Activated naive CD4-positive, alpha-beta T cell treated with anti-CD3 and anti-CD28 coated beads, Interleukin-2, amount 50 U/mL, for 72 hours (primary cell): ENCODE data around the gene NIPBL. TPM values are rescaled to one million over a fixed set of nuclear protein-coding genes. Genes with fewer than 3 reads are reported as not detected.

Experiments
- ATAC-seq, 2 donors: fragments of 150-1000 bp; cut with Tn5 transposase; 2 replicates each; pipeline ENCODE4 v1.10.0; 2021; ENCODE audit warnings: mild to moderate bottlenecking in 2 of 2, moderate library complexity in 2 of 2
- DNase-seq, 2 donors: peaks; one replicate each; pipeline ENCODE4 v3.0.0; 2021 to 2022; ENCODE audit warnings: low spot score in 2 of 2
- H3K27ac Mint-ChIP-seq, 2 donors: one replicate each; pipeline ENCODE4 v1.8.0; 2022; ENCODE audit warnings: mild to moderate bottlenecking in 2 of 2, mixed read lengths in 2 of 2
- H3K36me3 Mint-ChIP-seq, 2 donors: one replicate each; pipeline ENCODE4 v1.8.0; 2022; ENCODE audit warnings: mixed read lengths in 2 of 2
- H3K9me3 Mint-ChIP-seq, 2 donors: one replicate each; pipeline ENCODE4 v1.8.0; 2022; ENCODE audit warnings: mixed read lengths in 2 of 2
- total RNA-seq, 2 donors: library from RNA; stranded (reverse); gene quantifications; one replicate each; pipeline ENCODE4 v1.2.3, GENCODE V29; 2022

Gene NIPBL
- total RNA-seq, 2 donors from 2014 or later, result 46.5 to 65.8 TPM

- DNase-seq (peak; percentile 68 to 71), ATAC-seq (peak; percentile 61 to 63)
- H3K9me3 Mint-ChIP-seq, result no peaks in the 10 kb centered on the region
- peaks cover 26 to 29% of the 10 kb centered on the region in 2 donors for H3K36me3 Mint-ChIP-seq
- peak overlapping the region; percentile 99 for H3K27ac Mint-ChIP-seq
These were observed 725 bp upstream of the NIPBL start for GRCh38 chr5:36875790-36876298.

DNA sequence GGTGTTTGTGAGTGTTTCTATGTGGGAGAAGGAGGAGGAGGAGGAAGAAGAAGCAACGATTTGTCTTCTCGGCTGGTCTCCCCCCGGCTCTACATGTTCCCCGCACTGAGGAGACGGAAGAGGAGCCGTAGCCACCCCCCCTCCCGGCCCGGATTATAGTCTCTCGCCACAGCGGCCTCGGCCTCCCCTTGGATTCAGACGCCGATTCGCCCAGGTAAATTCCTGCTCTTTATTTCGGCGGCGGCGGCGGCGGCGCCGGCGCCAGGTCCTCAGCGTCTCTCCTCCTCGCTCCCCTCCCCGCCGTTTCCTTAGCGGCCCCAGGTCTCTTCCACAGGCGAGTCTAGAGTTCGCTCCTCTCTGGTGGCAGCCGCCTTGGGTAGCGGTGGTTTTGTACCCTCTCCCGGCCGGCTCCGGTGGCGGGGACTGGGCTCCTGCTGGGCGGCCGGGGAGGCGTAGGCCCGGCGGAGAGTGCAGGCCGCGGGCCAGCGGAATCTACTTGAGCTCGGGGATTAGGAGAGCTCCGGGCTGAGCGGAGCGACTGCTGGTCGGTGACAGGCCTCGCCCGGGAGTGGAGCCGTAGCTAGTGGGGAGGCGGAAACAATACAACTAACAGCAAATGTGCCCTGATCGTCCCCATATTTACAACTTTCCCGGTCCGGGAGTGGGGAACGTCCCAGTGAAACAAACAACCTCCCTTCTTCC lies 547 bp downstream of the NIPBL start:
- no peaks in the 10 kb centered on the region for H3K9me3 Mint-ChIP-seq
- peak; percentile 30 to 32 for ATAC-seq
- H3K36me3 Mint-ChIP-seq, result peaks cover 26 to 29% of the 10 kb centered on the region in 2 donors
- peak; percentile 59 to 72 for DNase-seq
- peak overlapping the region; percentile 89 to 99 for H3K27ac Mint-ChIP-seq

DNA sequence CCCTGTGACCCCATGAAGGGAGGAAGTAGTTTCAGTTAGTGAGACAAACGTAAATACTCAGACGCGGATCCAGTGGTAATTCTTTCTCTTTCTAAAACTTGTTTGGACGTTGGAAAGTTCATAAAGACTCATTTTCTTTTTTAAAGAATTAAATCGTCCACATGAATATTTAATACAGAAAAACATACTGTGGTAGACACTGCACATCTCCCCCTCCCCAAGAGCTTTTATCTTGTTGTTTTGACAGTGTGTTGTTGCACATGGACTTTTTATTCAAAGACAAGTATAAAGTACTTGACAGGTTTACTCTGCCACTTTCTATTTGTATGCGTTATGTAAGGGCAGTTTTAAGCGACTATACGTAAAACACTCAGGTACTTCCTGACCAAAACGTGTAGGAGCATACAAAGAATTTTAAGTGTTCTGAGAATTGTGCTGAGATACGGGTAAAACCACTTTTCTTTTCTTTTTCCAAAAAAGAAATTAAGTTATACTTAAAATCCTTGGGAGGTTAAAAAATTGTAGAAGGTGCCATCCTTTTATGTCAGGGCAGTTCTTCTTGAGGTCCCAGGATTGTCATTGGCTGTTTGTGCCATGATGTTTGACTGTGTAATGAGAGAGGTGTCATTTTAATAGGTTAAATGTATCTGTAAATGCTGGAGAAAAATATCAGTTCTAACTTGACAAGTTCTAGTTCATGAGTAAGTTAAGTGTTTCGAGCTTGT lies 1.3 kb downstream of the NIPBL start:
- Mint-ChIP-seq H3K9me3 (no peaks in the 10 kb centered on the region), H3K36me3 (peaks cover 26 to 29% of the 10 kb centered on the region in 2 donors), H3K27ac (peak overlapping the region; percentile 89 to 99)
- no peak for DNase-seq
- peak; percentile 17 to 30 for ATAC-seq

DNA sequence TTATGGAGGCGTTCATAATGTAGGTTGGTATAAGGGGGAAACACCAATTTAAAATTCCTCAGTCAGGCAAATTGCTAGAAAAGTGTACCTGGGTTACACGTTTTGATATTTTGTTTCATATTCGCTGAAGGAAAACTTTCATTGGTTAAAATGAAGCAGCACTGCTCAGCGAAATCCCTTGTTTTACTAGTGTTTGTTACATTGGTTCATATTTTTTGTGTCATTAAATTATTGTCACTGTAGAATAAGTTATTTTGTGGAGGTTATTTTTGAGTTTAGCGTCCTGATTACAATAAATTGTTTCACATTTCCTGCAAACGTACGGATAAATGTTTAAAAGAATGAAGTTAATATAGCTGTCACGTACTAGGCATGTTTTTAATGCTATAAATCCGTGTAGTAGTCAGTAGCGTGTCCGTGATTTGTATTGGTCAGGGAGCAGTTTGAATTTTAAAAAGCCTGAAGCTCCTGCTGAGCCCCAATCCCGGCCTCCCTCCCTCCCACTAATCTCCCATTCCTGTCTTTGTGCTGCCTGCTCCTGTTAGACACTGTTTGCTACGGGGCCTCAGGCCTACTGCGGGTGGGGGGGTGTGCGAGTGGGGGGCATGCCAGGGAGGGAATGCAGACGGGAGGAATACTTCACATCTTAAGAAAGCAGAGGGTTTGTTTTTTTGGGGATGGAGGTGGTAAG lies 2.0 kb downstream of the NIPBL start:
- no peak for ATAC-seq
- Mint-ChIP-seq H3K27ac (peak overlapping the region; percentile 89 to 99), H3K36me3 (peaks cover 26 to 29% of the 10 kb centered on the region in 2 donors), H3K9me3 (no peaks in the 10 kb centered on the region)
- no peak for DNase-seq

DNA sequence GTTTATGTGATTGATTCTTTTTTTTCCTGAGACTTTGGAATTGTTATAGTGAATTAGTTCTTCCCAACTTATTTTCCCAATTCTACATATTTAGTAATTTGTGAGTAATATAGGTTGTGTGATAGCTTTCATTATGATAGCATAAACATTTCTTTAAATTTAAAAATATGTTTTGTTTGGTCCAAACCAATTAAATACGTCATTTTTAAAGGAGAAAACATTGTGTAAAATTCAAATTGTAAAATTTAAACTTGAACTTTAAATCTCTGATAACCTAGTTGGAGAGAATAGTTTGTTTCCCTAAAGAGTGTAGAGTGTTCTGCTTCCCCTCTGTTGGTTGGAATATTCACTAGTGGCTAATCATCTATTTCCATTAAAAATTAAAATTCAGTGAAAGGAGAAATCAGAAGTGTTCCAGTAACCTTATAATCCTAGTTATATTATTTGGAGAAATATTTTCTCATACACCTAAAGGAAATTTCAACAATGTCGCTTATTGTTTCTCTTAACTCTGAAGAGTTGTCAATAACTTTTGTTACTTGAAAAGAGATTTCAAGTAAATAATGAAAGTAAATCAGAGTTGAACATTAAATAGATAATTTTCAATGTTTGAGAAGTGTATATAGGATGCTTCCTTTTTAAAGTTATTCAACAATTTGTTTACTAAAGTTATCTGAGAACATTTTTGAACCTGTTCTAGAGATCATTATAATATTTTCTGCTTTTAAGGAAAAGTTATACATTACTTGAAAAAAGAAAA lies 2.9 kb downstream of the NIPBL start:
- DNase-seq (no peak), ATAC-seq (no peak)
- Mint-ChIP-seq H3K9me3 (no peaks in the 10 kb centered on the region), H3K36me3 (peaks cover 26 to 29% of the 10 kb centered on the region in 2 donors), H3K27ac (no peak overlapping the region)

DNA sequence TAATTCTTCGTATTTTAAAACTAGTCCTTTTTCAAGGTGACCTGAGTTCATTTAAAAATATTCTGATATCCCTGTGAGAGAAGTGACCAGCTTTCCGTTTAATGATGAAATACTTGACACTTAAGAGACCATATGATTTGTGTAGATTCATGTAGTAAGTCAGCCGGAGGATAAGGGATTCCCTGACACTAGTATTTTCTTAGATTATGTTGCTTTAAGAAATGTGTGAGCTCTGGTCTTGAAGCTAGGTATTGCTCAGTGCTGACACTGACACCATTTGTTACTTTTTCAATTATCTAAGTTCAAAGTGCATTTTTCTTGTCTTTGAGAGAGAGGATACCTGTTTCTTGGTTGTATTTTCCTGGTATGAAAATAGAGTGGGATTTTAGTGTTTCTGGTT lies 4.2 kb downstream of the NIPBL start:
- no peak for DNase-seq
- no peak for ATAC-seq
- Mint-ChIP-seq H3K9me3 (no peaks in the 10 kb centered on the region), H3K27ac (no peak overlapping the region), H3K36me3 (peaks cover 15 to 24% of the 10 kb centered on the region in 2 donors)

GRCh38 chr5:36881304-36881703 lies 4.7 kb downstream of the NIPBL start:
- no peaks in the 10 kb centered on the region for H3K9me3 Mint-ChIP-seq
- no peak overlapping the region for H3K27ac Mint-ChIP-seq
- no peak for ATAC-seq
- DNase-seq, result no peak
- H3K36me3 Mint-ChIP-seq, result peaks cover 10 to 20% of the 10 kb centered on the region in 2 donors

DNA sequence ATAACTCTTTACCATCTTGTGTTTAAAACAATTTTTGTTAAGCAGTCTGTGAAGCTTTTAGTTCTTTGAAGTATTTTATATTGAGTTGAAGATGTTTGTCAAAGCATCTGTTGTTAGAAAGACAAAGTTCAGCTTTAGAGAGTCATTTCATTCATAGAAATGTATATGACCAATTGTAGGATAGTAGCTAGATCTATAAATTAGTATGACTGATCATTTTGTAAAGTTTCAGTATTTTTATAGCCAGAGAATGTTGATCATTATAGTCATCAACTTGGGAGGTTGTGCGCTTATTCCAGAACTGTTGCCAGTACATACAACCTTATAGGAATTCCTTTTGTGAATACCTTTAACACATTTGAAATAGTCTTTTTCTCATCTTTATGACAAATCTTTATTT lies 5.2 kb downstream of the NIPBL start:
- Mint-ChIP-seq H3K36me3 (peaks cover 7 to 19% of the 10 kb centered on the region in 2 donors), H3K9me3 (no peaks in the 10 kb centered on the region), H3K27ac (peak overlapping the region in 1 of 2 donors; percentile 67)
- ATAC-seq (peak in 1 of 2 donors; percentile 63), DNase-seq (no peak)

- H3K27ac Mint-ChIP-seq, result peak overlapping the region in 1 of 2 donors; percentile 67
- ATAC-seq (peak; percentile 60), DNase-seq (no peak)
- H3K36me3 Mint-ChIP-seq, result peaks cover 7 to 19% of the 10 kb centered on the region in 2 donors
- no peaks in the 10 kb centered on the region for H3K9me3 Mint-ChIP-seq
These were observed 5.7 kb downstream of the NIPBL start for GRCh38 chr5:36882250-36882649.

DNA sequence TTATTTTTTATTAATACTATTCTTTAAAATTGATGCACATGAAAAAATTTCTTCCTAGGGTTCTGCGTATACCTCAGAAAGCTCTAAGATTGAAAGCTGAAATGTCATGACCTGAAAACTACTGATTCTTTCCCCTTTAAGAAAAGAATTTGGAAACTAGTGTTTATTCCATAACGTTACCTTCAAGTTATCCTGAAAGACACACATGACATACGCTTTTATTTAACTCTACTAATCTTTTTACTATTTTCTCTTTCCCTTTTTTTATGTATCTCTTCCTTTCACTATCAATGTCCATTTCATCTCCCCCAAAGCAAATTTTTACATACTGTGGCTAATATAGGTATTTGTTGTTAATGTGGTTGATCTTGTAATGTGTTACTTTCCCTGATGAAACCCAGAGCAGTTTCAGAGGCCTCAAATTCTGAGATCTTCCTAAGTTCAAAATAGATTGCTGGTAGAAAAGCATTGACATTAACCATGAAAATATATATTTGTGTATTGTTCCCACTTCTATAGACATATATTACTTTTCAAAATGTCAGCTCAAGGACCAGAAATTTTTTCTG lies 7.4 kb downstream of the NIPBL start:
- Mint-ChIP-seq H3K9me3 (no peaks in the 10 kb centered on the region), H3K36me3 (peaks cover 0 to 7% of the 10 kb centered on the region in 2 donors), H3K27ac (no peak overlapping the region)
- ATAC-seq (no peak), DNase-seq (no peak)

DNA sequence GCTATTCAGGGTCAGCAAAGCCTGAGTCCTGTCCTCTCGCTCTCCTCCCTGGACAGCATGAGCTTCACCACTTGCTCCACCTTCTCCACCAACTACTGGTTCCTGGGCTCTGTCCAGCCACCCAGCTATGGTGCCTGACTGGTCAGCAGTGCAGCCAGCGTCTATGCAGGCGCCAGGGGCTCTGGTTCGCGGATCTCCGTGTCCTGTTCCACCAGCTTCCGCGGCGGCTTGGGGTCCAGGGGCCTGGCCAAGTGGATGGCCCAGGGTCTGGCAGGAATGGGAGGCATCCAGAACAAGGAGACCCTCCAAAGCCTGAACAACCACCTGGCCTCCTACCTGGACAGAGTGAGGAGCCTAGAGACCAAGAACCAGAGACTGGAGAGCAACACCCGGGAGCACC lies 8.6 kb downstream of the NIPBL start:
- ATAC-seq (no peak), DNase-seq (no peak)
- Mint-ChIP-seq H3K27ac (peak overlapping the region in 1 of 2 donors; percentile 24), H3K36me3 (peaks cover 0 to 7% of the 10 kb centered on the region in 2 donors), H3K9me3 (no peaks in the 10 kb centered on the region)

DNA sequence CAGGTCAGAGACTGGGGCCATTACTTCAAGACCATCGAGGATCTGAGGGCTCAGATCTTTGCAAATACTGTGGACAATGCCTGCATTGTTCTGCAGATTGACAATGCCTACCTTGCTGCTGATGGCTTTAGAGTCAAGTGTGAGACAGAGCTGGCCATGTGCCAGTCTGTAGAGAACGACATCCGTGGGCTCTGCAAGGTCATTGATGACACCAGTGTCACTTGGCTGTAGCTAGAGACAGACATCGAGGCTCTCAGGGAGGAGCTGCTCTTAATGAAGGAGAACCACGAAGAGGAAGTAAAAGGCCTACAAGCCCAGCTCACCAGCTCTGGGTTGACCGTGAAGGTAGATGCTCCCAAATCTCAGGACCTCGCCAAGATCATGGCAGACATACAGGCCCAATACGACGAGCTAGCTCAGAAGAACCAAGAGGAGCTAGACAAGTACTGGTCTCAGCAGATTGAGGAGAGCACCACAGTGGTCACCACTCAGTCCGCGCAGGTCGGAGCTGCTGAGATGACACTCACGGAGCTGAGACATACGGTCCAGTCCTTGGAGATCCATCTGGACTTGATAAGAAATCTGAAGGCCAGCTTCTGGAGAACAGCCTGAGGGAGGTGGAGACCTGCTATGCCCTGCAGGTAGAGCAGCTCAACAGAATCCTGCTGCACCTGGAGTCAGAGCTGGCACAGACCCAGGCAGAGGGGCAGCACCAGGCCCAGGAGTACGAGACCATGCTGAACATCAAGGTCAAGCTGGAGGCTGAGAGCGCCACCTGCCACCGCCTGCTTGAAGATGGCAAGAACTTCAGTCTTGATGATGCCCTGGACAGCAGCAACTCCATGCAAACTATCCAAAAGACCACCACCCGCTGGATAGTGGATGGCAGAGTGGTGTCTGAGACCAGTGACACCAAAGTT lies 9.3 kb downstream of the NIPBL start:
- Mint-ChIP-seq H3K27ac (peak overlapping the region in 1 of 2 donors; percentile 24), H3K9me3 (no peaks in the 10 kb centered on the region), H3K36me3 (peaks cover 0 to 7% of the 10 kb centered on the region in 2 donors)
- ATAC-seq, result no peak
- DNase-seq, result no peak

- ATAC-seq, result no peak
- Mint-ChIP-seq H3K36me3 (peaks cover 6 to 15% of the 10 kb centered on the region in 2 donors), H3K27ac (no peak overlapping the region), H3K9me3 (peaks cover 6 to 7% of the 10 kb centered on the region in 2 donors)
- no peak for DNase-seq
These were observed 10.2 kb downstream of the NIPBL start for GRCh38 chr5:36886791-36887190.

- ATAC-seq, result peak in 1 of 2 donors; percentile 25
- no peak for DNase-seq
- Mint-ChIP-seq H3K27ac (peak overlapping the region in 1 of 2 donors; percentile 79), H3K9me3 (peaks cover 9 to 10% of the 10 kb centered on the region in 2 donors), H3K36me3 (peaks cover 8 to 20% of the 10 kb centered on the region in 2 donors)
These were observed 11.0 kb downstream of the NIPBL start for GRCh38 chr5:36887532-36887931.

DNA sequence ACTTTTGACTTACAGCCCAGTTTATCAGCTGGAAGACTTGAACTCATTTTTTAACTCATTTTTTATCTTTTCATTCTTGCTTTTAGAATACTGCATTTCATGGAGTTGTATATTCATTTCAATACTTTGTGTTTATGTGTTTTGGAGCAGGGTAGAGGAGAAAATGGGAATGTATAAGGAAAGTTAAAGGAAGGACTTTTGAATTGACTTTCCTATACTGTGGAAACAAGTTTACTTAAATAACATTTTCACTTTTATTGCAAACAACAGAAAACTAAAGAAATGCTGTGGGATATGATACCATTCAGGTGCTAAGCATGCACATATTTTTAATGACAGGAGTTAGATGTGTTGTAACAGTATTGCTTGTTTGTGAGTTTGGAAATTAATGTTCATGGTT lies 11.7 kb downstream of the NIPBL start:
- DNase-seq (no peak), ATAC-seq (no peak)
- Mint-ChIP-seq H3K9me3 (peaks cover 9 to 10% of the 10 kb centered on the region in 2 donors), H3K36me3 (peaks cover 8 to 20% of the 10 kb centered on the region in 2 donors), H3K27ac (peak overlapping the region in 1 of 2 donors; percentile 62)
